Measurements from ENCODE around the gene ELMO1. TPM values are rescaled to one million over a fixed set of nuclear protein-coding genes. Genes with fewer than 3 reads are reported as not detected.

ELMO1 gene
- total and polyA plus RNA-seq, 2 experiments from 2014 or later: 6.5 to 24.9 TPM

DNA sequence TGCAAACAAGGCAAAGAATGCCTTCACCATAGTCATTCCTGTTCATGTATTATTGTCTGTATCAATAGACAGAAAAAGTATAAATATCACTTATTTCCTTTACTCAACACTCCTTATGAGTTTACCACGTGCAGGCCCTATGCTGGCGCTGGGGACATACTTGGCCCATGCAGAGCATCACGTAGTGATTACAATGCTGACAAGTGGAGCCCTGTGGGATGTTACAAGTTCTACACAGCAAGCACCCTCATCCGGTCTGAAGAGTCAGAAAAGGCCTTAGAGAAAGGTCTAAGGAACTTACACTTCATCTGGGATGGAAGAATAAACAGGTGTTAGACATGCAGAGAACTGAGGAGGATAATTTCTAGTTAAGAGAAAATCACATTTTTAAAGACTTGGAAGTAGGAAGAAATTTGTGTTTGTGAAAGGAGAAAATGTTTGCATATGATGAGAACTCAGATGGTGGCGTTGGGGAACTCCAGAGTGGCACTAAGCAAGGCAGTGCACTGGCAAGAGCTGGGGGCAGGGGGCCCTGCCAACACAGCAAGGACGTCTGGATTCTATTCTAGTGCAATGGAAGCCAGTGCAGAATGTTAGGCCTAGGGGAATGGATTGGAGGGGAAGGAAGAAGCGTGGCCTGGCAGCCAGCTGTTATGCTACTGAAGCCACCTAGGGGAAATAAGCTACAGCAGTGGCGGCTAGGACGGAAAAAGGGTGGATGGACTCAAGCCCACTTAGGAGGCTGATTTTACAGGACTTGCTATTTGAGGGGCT is 116.2 kb downstream of the ELMO1 start:
- H3K4me3 Mint-ChIP-seq: no peak overlapping the region
- H3K36me3 Mint-ChIP-seq (ENCODE audit: low read depth): peaks cover 16% of the 10 kb centered on the region
- Histone ChIP-seq H3K4me2 (no peak overlapping the region), H3K27ac (ENCODE audit: low read depth) (no peak overlapping the region), H4K20me1 (replicated peaks; ENCODE audit: insufficient read depth) (no peaks in the 10 kb centered on the region), H3F3A (replicated peaks; ENCODE audit: low read depth) (no peaks in the 10 kb centered on the region), H2AFZ (no peak overlapping the region), H3K36me3 (ENCODE audit: insufficient read depth) (no peaks in the 10 kb centered on the region), H3K4me1 (ENCODE audit: insufficient read depth) (no peaks in the 10 kb centered on the region), H3K4me3 (no peak overlapping the region), H3K27me3 (ENCODE audit: insufficient read depth) (no peaks in the 10 kb centered on the region), H3K9me2 (ENCODE audit: insufficient read depth) (0 out of 2 replicates have a peak, but pooled peaks cover 3% of the 10 kb centered on the region), H3K79me2 (replicated peaks; ENCODE audit: insufficient read depth) (no peaks in the 10 kb centered on the region)
- ATAC-seq (no peak), DNase-seq (ENCODE audit: low spot score) (no peak)
- TF ChIP-seq CREB1 (CRISPR knock-in tag; IDR thresholded peaks at IDR 0.05; ENCODE audit: low read depth) (no peak), STAT1 (IDR thresholded peaks at IDR 0.05; ENCODE audit: unreplicated experiment) (no peak), ZNF114 (CRISPR knock-in tag; IDR thresholded peaks at IDR 0.05) (no peak), EZH2phosphoT487 (IDR thresholded peaks at IDR 0.05; ENCODE audit: unreplicated experiment) (no peak), ZNF331 (CRISPR knock-in tag; IDR thresholded peaks at IDR 0.05; ENCODE audit: low read depth) (no peak), NANOG (IDR thresholded peaks at IDR 0.05; ENCODE audit: borderline replicate concordance) (no peak), EZH2 (IDR thresholded peaks at IDR 0.05; ENCODE audit: low read depth, unreplicated experiment) (no peak), POLR2AphosphoS5 (IDR thresholded peaks at IDR 0.05; ENCODE audit: low read depth) (no peak)
- TF ChIP-seq, protein P1, sequence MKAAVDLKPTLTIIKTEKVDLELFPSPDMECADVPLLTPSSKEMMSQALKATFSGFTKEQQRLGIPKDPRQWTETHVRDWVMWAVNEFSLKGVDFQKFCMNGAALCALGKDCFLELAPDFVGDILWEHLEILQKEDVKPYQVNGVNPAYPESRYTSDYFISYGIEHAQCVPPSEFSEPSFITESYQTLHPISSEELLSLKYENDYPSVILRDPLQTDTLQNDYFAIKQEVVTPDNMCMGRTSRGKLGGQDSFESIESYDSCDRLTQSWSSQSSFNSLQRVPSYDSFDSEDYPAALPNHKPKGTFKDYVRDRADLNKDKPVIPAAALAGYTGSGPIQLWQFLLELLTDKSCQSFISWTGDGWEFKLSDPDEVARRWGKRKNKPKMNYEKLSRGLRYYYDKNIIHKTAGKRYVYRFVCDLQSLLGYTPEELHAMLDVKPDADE (IDR thresholded peaks at IDR 0.05): no peak
- TF ChIP-seq, protein P2, sequence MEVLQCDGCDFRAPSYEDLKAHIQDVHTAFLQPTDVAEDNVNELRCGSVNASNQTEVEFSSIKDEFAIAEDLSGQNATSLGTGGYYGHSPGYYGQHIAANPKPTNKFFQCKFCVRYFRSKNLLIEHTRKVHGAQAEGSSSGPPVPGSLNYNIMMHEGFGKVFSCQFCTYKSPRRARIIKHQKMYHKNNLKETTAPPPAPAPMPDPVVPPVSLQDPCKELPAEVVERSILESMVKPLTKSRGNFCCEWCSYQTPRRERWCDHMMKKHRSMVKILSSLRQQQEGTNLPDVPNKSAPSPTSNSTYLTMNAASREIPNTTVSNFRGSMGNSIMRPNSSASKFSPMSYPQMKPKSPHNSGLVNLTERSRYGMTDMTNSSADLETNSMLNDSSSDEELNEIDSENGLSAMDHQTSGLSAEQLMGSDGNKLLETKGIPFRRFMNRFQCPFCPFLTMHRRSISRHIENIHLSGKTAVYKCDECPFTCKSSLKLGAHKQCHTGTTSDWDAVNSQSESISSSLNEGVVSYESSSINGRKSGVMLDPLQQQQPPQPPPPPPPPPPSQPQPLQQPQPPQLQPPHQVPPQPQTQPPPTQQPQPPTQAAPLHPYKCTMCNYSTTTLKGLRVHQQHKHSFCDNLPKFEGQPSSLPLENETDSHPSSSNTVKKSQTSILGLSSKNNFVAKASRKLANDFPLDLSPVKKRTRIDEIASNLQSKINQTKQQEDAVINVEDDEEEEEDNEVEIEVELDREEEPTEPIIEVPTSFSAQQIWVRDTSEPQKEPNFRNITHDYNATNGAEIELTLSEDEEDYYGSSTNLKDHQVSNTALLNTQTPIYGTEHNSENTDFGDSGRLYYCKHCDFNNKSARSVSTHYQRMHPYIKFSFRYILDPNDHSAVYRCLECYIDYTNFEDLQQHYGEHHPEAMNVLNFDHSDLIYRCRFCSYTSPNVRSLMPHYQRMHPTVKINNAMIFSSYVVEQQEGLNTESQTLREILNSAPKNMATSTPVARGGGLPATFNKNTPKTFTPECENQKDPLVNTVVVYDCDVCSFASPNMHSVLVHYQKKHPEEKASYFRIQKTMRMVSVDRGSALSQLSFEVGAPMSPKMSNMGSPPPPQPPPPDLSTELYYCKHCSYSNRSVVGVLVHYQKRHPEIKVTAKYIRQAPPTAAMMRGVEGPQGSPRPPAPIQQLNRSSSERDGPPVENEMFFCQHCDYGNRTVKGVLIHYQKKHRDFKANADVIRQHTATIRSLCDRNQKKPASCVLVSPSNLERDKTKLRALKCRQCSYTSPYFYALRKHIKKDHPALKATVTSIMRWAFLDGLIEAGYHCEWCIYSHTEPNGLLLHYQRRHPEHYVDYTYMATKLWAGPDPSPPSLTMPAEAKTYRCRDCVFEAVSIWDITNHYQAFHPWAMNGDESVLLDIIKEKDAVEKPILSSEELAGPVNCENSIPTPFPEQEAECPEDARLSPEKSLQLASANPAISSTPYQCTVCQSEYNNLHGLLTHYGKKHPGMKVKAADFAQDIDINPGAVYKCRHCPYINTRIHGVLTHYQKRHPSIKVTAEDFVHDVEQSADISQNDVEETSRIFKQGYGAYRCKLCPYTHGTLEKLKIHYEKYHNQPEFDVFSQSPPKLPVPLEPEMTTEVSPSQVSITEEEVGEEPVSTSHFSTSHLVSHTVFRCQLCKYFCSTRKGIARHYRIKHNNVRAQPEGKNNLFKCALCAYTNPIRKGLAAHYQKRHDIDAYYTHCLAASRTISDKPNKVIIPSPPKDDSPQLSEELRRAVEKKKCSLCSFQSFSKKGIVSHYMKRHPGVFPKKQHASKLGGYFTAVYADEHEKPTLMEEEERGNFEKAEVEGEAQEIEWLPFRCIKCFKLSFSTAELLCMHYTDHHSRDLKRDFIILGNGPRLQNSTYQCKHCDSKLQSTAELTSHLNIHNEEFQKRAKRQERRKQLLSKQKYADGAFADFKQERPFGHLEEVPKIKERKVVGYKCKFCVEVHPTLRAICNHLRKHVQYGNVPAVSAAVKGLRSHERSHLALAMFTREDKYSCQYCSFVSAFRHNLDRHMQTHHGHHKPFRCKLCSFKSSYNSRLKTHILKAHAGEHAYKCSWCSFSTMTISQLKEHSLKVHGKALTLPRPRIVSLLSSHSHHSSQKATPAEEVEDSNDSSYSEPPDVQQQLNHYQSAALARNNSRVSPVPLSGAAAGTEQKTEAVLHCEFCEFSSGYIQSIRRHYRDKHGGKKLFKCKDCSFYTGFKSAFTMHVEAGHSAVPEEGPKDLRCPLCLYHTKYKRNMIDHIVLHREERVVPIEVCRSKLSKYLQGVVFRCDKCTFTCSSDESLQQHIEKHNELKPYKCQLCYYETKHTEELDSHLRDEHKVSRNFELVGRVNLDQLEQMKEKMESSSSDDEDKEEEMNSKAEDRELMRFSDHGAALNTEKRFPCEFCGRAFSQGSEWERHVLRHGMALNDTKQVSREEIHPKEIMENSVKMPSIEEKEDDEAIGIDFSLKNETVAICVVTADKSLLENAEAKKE (CRISPR knock-in tag; IDR thresholded peaks at IDR 0.05): no peak
- TF ChIP-seq, protein P3, sequence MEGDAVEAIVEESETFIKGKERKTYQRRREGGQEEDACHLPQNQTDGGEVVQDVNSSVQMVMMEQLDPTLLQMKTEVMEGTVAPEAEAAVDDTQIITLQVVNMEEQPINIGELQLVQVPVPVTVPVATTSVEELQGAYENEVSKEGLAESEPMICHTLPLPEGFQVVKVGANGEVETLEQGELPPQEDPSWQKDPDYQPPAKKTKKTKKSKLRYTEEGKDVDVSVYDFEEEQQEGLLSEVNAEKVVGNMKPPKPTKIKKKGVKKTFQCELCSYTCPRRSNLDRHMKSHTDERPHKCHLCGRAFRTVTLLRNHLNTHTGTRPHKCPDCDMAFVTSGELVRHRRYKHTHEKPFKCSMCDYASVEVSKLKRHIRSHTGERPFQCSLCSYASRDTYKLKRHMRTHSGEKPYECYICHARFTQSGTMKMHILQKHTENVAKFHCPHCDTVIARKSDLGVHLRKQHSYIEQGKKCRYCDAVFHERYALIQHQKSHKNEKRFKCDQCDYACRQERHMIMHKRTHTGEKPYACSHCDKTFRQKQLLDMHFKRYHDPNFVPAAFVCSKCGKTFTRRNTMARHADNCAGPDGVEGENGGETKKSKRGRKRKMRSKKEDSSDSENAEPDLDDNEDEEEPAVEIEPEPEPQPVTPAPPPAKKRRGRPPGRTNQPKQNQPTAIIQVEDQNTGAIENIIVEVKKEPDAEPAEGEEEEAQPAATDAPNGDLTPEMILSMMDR (conservative IDR thresholded peaks at IDR 0.05; ENCODE audit: low read depth in 2 of 2): no peak
- TF ChIP-seq, protein P4, sequence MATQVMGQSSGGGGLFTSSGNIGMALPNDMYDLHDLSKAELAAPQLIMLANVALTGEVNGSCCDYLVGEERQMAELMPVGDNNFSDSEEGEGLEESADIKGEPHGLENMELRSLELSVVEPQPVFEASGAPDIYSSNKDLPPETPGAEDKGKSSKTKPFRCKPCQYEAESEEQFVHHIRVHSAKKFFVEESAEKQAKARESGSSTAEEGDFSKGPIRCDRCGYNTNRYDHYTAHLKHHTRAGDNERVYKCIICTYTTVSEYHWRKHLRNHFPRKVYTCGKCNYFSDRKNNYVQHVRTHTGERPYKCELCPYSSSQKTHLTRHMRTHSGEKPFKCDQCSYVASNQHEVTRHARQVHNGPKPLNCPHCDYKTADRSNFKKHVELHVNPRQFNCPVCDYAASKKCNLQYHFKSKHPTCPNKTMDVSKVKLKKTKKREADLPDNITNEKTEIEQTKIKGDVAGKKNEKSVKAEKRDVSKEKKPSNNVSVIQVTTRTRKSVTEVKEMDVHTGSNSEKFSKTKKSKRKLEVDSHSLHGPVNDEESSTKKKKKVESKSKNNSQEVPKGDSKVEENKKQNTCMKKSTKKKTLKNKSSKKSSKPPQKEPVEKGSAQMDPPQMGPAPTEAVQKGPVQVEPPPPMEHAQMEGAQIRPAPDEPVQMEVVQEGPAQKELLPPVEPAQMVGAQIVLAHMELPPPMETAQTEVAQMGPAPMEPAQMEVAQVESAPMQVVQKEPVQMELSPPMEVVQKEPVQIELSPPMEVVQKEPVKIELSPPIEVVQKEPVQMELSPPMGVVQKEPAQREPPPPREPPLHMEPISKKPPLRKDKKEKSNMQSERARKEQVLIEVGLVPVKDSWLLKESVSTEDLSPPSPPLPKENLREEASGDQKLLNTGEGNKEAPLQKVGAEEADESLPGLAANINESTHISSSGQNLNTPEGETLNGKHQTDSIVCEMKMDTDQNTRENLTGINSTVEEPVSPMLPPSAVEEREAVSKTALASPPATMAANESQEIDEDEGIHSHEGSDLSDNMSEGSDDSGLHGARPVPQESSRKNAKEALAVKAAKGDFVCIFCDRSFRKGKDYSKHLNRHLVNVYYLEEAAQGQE (IDR thresholded peaks at IDR 0.05; ENCODE audit: unreplicated experiment): no peak
- no peaks in the 10 kb centered on the region for H3K27me3 Mint-ChIP-seq (ENCODE audit: insufficient read depth, low read depth, poor library complexity)
- no peak overlapping the region for H3K27ac Mint-ChIP-seq
- peaks cover 6% of the 10 kb centered on the region for H3K4me1 Mint-ChIP-seq
- peaks cover 7% of the 10 kb centered on the region; the same call in 2 of the 3 replicates for H3K9me3 Mint-ChIP-seq

Measured in GM23338 (cell line).